Activated CD4-positive, alpha-beta T cell treated with anti-CD3 and anti-CD28 coated beads, Interleukin-10, Interleukin-2, amounts not matched to agents 100 ng/mL and 50 ng/mL, durations not matched to agents 16 hours and 8 hours (primary cell): ENCODE measurements around the gene LASP1.
A peak's percentile ranks its signal among the peaks of the same experiment; 100 is the strongest.

Experiments used
- DNase-seq: peaks from one replicate; pipeline ENCODE4 v3.0.0-alpha.2; 2020

Gene LASP1

DNA sequence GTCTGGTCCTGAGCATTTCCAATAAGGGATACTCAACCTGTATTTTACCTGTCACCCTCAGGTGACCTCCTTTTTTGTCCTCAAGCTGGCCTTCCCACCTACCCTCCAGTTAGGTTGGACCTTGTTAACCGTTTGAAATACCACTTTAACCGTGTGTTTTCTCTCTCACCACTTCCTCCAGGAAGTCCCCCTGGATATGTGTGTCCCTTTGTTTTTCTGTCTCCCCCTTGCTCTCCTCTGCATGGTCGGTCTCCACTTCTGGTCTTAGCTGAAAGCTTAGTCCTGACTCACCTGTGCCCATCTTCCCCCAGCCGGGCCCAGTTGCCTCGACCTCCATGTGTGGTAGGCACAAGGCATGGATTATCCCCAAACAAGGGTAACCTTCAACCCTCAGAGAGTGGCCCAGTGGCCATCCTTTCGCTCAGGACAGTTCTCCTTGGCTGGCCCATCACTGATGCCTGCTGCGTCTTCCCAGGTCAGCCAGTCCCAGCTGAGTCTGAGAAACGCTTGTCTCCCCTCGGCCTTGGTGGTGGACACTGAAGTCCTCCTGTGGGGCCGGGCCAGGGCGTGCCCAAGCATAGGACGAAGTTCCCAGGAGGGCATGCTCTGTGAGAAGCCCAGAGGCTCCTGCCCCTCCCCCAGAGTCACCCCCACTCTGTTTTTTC, 20.0 kb downstream of the LASP1 start:
- DNase-seq, result no peak

GRCh38 chr17:38890410-38890746, 20.5 kb downstream of the LASP1 start:
- DNase-seq, result no peak

DNA sequence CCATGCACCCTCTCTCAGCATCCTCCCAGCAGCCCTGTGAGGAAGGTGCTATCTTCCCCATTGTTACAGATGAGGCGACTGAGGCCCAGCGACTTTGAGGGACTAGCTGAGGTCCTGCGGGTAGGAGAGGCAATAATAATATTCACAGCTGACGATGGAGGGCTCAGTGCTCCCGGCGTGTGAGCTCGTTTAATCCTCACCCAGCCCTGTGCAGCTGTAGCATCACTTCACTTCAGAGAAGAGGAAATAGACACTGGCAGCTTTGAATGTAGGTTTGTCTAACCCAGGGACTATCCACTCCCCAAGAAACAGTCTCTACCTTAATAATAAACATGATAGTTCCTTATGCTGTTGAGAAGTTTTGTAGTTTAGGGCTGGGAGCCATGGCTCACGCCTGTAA, 21.6 kb downstream of the LASP1 start:
- no peak for DNase-seq

- no peak for DNase-seq
These were observed 22.2 kb downstream of the LASP1 start for GRCh38 chr17:38892083-38892482.

DNA sequence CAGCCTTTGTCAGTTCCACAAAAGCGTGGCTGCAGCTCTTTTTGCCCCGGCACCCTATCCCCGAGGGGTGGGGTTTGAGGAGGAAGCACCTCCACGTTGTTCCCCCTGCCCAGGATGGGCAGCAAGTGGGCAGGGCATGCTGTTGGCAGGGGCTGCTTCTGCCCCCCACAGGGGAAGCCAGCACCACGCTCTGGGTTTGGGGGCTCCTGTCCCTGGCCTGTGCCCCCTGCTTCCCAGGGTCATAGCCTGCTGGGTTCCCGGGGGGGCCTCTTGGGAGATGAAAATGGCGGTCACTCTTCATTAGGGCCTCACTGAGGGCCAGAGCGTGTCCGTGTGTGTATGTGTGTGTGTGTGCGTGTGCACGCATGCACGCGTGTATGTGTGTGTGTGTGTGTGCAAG, 22.8 kb downstream of the LASP1 start:
- no peak for DNase-seq

DNA sequence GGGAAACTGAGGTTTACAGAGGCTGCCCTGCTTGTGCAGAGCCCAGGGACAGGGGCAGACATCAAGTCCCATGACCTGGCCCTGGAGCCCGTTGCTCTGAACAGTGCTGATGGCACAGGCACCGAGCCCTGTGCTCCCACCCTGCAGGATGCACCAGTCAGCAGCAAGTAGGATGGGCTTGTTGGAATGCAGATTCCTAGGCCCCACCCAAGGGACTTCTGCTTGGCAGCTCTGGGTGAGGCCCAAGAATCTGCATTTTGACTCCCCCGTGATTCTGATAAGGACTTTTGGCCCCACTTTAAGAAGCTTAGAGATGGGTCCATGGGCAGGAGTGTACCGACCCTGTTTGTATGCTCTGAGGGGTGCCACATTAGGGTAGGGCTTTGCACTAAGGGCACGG, 23.3 kb downstream of the LASP1 start:
- no peak for DNase-seq

GRCh38 chr17:38893607-38894006, 23.7 kb downstream of the LASP1 start:
- DNase-seq, result peak; percentile 66

DNA sequence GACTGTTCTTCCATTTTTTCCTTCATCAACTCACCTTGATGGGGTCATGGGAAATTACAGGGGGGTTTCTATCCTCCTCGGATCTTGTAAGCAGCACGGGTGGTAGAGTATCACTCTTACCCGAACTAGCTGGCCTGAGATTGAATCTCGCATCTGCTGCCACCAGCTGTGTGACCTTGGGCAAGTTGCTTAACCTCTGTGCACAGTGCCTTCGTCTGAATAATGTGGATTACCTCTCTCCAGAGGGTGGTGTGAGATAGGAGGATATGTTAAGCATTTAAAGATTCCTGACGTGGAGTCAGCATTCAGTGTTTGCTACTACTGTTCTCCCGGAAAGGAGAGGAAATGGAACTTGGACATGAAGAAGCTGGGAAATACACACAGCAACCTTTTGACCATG, 24.4 kb downstream of the LASP1 start:
- DNase-seq, result no peak

DNA sequence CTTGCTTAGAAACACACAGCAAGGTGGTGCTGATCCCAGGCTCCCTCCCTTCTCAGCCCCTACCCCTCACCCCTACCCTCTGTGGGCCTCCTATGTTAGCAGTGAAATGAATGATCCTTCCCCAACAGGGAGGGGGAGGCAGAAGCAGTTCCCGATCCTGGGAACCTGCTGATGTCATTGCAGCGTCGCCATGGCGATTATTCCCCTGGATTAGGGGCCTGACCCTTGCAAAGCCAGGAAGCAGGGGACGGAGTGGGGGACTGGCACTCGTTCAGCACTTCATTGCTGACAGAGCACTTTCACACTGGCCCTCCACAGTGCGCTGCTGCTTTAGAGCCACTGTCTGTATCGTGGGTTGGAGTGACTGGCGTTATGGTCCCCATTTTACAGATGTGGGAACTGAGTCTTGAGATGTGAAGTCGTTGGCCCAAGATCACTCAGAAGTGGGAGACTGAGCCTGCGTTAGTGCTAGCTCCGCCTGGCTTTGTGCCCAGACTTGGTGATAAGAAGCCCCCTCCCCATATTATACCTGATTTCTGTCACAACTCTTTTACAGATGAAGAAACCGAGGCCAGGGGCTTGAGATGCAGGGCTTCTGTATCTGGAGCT, 26.6 kb downstream of the LASP1 start:
- no peak for DNase-seq

GRCh38 chr17:38897176-38897575, 27.3 kb downstream of the LASP1 start:
- no peak for DNase-seq

GRCh38 chr17:38897671-38898290, 27.9 kb downstream of the LASP1 start:
- DNase-seq, result no peak

- DNase-seq, result peak; percentile 45
These were observed 28.4 kb downstream of the LASP1 start for GRCh38 chr17:38898291-38898679.

DNA sequence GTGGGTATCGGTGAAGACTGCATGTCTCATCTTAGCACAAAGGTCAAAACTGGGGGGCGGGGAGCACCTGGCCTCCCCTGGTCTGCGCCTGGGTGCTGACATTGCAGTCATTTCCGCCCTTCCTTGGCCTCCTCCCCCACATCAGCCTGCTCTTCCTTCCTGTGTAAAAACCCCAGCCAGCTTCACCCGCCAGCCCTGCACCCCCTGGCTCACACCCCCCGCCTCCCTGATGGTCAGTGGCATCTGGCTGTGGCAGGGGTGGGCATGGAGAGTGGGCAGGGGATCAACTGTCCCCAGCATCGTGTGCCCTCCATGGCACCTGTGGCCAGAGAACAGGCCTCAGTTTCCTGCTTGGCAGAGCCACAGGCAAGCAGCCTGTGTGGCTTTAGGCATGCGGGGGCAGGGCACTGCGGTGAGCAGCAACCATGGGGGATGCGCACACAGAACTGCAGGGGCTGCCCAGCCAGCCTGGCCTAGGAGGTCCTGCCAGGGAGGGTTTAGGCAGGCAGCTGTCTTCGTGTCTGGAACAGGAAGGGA, 29.0 kb downstream of the LASP1 start:
- peak; percentile 93 for DNase-seq

- peak; percentile 21 for DNase-seq
These were observed 29.6 kb downstream of the LASP1 start for GRCh38 chr17:38899421-38899820.

- DNase-seq, result peak; percentile 65
These were observed 31.3 kb downstream of the LASP1 start for GRCh38 chr17:38900978-38901656.

- no peak for DNase-seq
These were observed 33.5 kb downstream of the LASP1 start for GRCh38 chr17:38903404-38903803.

DNA sequence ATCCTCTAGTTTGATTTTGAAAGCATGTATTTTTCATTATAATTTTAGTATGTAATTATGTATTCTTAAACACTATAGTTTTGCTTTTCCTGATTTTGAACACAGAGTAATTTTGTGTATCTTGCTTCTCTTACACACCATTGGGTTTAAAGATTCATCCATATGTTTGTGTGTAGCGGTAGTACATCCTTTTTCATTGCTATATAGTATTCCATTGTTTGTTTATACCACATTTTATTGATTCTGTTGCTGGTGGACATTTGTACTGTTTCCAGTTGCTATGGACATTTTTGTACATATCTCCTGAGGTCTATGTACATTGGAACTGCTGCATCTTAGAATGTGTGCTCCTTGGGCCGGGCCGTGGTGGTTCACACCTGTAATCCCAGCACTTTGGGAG, 35.0 kb downstream of the LASP1 start:
- no peak for DNase-seq

DNA sequence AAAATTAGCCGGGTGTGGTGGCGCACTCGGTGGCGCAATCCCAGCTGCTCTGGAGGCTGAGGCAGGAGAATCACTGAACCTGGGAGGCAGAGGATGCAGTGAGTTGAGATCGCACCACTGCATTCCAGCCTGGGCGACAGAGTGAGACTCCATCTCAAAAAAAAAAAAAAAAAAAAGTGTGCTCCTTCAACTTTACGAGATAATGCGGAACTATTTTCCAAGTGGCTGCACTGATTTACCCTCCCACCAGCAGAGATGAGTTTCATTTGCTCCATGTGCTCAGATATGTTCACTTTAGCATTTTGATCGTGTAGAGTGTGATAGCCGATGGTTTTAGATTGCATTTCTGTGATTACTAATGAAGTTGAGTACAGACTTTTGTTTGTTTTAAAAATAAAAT, 35.5 kb downstream of the LASP1 start:
- no peak for DNase-seq

- no peak for DNase-seq
These were observed 36.8 kb downstream of the LASP1 start for GRCh38 chr17:38906460-38907228.

DNA sequence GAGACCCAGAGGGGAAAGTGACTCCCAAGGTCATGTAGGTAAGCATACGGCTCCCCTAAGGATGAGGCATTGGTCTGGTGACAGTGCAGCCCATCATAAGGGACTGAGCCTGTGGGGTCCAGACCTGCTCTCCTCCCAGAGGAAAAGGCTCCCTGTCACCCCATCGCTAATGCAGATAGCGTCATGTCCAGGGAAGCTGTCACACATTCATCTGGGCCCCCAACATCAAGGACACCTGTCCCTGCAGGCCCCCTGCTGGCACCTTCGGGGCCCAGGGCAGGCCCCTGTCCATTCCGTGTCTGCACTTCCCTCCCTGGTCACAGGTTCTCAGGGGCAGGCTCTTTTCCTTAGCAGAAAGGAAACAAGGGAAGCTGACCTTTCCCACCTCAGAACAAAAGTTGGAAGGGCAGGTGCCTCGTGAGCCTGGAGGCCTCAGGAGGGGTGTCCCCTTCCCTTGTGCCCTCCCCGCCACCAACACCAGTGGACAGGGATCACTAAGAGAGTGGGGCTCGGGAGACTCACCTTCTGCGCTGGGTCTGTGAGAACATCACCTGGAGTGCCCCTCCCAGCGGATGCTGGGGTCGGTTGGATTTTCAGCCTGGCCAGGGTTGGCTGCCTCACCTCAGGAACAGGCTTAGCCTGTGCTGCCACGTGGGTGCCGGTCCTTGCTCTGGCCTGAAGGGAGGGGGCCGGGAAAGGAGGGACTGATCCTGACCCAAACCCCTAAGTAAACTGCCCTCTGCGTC, 38.2 kb downstream of the LASP1 start:
- no peak for DNase-seq

DNA sequence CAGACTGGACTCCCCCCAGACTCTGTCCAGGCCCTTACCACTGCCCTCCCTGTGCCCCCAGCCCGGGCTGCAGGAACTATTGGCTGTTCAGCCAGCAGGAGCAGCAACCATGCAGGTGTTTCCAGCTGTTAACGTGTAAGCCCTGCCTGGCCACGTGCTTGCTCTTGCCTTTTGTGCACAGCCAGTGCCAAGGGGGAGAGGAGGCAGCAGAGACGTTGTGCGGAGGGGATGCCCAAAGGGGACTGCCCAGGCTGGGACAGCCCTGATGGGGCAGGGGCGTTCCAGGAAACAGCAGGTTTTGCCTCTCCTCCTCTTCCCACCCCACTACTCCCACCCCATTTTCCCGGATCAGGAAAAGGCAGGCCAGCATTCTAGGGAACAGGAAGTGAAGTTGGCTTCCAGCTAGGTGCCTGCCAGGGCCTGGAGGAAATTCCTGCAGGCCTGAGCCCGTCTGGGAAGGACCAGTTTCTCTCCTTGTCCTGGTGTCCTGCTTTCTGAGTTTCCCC, 38.9 kb downstream of the LASP1 start:
- DNase-seq, result no peak

DNA sequence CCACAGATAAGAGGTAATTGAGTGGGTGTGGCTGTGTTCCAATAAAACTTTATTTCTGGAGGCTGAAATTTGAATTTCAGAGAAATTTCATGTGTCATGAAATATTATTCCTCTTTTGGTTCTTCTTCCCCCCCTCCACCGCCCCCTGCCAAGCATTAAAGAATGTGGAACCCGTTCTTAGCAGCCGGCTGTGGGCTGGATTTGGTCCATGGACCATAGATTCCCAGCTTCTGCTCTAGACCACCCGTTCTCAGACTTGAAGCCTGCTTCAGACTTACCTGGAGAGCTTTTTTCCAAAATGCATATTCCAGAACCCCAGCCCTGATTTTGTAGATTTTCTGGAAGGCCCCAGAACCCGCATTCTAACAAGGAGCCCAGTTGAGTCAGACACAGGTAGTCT, 40.5 kb downstream of the LASP1 start:
- DNase-seq, result no peak
